ENCODE data around the gene ZNF503. TPM values are rescaled to one million over a fixed set of nuclear protein-coding genes. Genes with fewer than 3 reads are reported as not detected.
A peak's percentile ranks its signal among the peaks of the same experiment; 100 is the strongest.

Gene ZNF503
- total and polyA plus RNA-seq, 8 donors, result 13.8 to 41.2 (median 23.4) TPM

- no peak for TF ChIP-seq CTCF (IDR thresholded peaks at IDR 0.05)
- Histone ChIP-seq H3K27me3 (no peaks in the 10 kb centered on the region), H3K27ac (peak overlapping the region in 2 of 4 donors; percentile 77 to 88), H3K36me3 (no peaks in the 10 kb centered on the region), H3K9me3 (no peaks in the 10 kb centered on the region), H3K4me1 (peaks cover 9 to 40% (median 24%) of the 10 kb centered on the region in 3 donors), H3K4me3 (peak overlapping the region in 3 of 4 donors; percentile 61 to 82 (median 80))
- FAIRE-seq (no peak), DNase-seq (peak in 3 of 6 donors; percentile 19 to 40 (median 37)), ATAC-seq (no peak)
- 58 to 66% methylated on average over 5 of the region's 5 CpGs for WGBS, 2 donors
- intact Hi-C loops (cut with DNase I), result no loop called here
These were observed 30.6 kb upstream of the ZNF503 start for GRCh38 chr10:75432176-75432575.

GRCh38 chr10:75431180-75432111 is 29.9 kb upstream of the ZNF503 start, which contains the start of gene LRMDA:
Gene LRMDA, plus strand, starts transcription at chr10:75431624.
- FAIRE-seq (no peak), ATAC-seq (peak; percentile 62 to 80 (median 69)), DNase-seq (peak; percentile 60 to 85 (median 70))
- H3K4me3 ChIP-seq, result peak within 1 kb of the TSS; percentile 61 to 82 (median 71)
- H3K9me3 ChIP-seq, result no peaks in the 10 kb centered on the region
- no peaks in the 10 kb centered on the region for H3K36me3 ChIP-seq
- intact Hi-C loops (cut with DNase I), result no loop called here
- H3K4me1 ChIP-seq, result peaks cover 9 to 40% (median 24%) of the 10 kb centered on the region in 3 donors
- peak within 1 kb of the TSS; percentile 45 to 88 (median 77) for H3K27ac ChIP-seq
- no peak for TF ChIP-seq CTCF (IDR thresholded peaks at IDR 0.05)
- H3K27me3 ChIP-seq, result no peaks in the 10 kb centered on the region
- WGBS, 2 donors, result 3 to 5% methylated on average over 51 to 82 of the region's 82 CpGs

GRCh38 chr10:75430000-75430763 is 28.6 kb upstream of the ZNF503 start:
- intact Hi-C loops (cut with DNase I), result no loop called here
- peak overlapping the region; percentile 45 to 88 (median 77) for H3K27ac ChIP-seq
- H3K4me3 ChIP-seq, result peak overlapping the region in 1 of 4 donors; percentile 82
- peaks cover 9 to 45% (median 28%) of the 10 kb centered on the region in 3 donors for H3K4me1 ChIP-seq
- WGBS, 2 donors, result 16 to 17% methylated on average over 9 of the region's 9 CpGs
- FAIRE-seq (no peak), DNase-seq (peak in 5 of 6 donors; percentile 63 to 91 (median 72)), ATAC-seq (peak; percentile 48 to 81 (median 76))
- TF ChIP-seq CTCF (IDR thresholded peaks at IDR 0.05), result no peak
- H3K36me3 ChIP-seq, result no peaks in the 10 kb centered on the region
- H3K9me3 ChIP-seq, result no peaks in the 10 kb centered on the region
- H3K27me3 ChIP-seq, result no peaks in the 10 kb centered on the region

GRCh38 chr10:75429159-75429827 is 27.7 kb upstream of the ZNF503 start:
- H3K4me1 ChIP-seq, result peaks cover 9 to 45% (median 34%) of the 10 kb centered on the region in 3 donors
- no peak for DNase-seq
- no peaks in the 10 kb centered on the region for H3K9me3 ChIP-seq
- intact Hi-C loops (cut with DNase I), result no loop called here
- TF ChIP-seq CTCF (IDR thresholded peaks at IDR 0.05), result no peak
- WGBS, 2 donors, result 73 to 74% methylated on average over 5 of the region's 5 CpGs
- no peak for ATAC-seq
- no peaks in the 10 kb centered on the region for H3K27me3 ChIP-seq
- no peaks in the 10 kb centered on the region for H3K36me3 ChIP-seq
- no peak overlapping the region for H3K4me3 ChIP-seq
- peak overlapping the region in 2 of 4 donors; percentile 77 to 88 for H3K27ac ChIP-seq
- FAIRE-seq, result no peak

Data from pancreas (tissue), 10 donors.